HG03095 (cell line): ENCODE measurements around the gene TMEM258.

ENCODE experiments used
- ATAC-seq: cut with Tn5 transposase; IDR thresholded peaks from one replicate; pipeline ENCODE4 v1.9.1; 2021; ENCODE audit warnings: moderate library complexity; ENCODE audit not compliant: unreplicated experiment

TMEM258 gene

GRCh38 chr11:61792310-61793082 is at the start of gene TMEM258, which contains the start of gene FEN1:
Gene TMEM258 (minus strand): TSS chr11:61792599. CDS start chr11:61792558, 41 bp downstream.
Gene FEN1 (plus strand): TSS chr11:61792911. CDS start chr11:61795362, 2,451 bp downstream.
- peak; percentile 79 for ATAC-seq

GRCh38 chr11:61841636-61842527 is 49.5 kb upstream of the TMEM258 start:
- no peak for ATAC-seq

GRCh38 chr11:61840371-61840770 is 48.0 kb upstream of the TMEM258 start:
- no peak for ATAC-seq

GRCh38 chr11:61839742-61840141 is 47.3 kb upstream of the TMEM258 start:
- no peak for ATAC-seq

GRCh38 chr11:61838921-61839320 is 46.5 kb upstream of the TMEM258 start:
- no peak for ATAC-seq

- no peak for ATAC-seq
Measured at GRCh38 chr11:61838501-61838900, 46.1 kb upstream of the TMEM258 start.

GRCh38 chr11:61837411-61838005 is 45.1 kb upstream of the TMEM258 start:
- no peak for ATAC-seq

- ATAC-seq = no peak
Measured at GRCh38 chr11:61836193-61836592, 43.8 kb upstream of the TMEM258 start.

- ATAC-seq = peak; percentile 92
Measured at GRCh38 chr11:61834278-61835048, 42.1 kb upstream of the TMEM258 start.

- no peak for ATAC-seq
Measured at GRCh38 chr11:61833926-61834277, 41.5 kb upstream of the TMEM258 start.

- no peak for ATAC-seq
Measured at GRCh38 chr11:61833471-61833870, 41.1 kb upstream of the TMEM258 start.

GRCh38 chr11:61832754-61833153 is 40.4 kb upstream of the TMEM258 start:
- no peak for ATAC-seq

GRCh38 chr11:61832207-61832606 is 39.8 kb upstream of the TMEM258 start:
- ATAC-seq = no peak

GRCh38 chr11:61830237-61831105 is 38.1 kb upstream of the TMEM258 start:
- no peak for ATAC-seq

GRCh38 chr11:61829806-61830205 is 37.4 kb upstream of the TMEM258 start:
- ATAC-seq = no peak

- no peak for ATAC-seq
Measured at GRCh38 chr11:61828629-61829407, 36.4 kb upstream of the TMEM258 start.

- no peak for ATAC-seq
Measured at GRCh38 chr11:61828379-61828628, 35.9 kb upstream of the TMEM258 start.

- peak; percentile 77 for ATAC-seq
Measured at GRCh38 chr11:61827571-61828378, 35.4 kb upstream of the TMEM258 start, which contains the start of gene FADS2. Gene FADS2 (plus strand): TSS chr11:61828300. CDS start chr11:61828391, 91 bp downstream.
